Motor neuron (in vitro differentiated cells): Measurements from ENCODE around the gene AMPD3. TPM values are rescaled to one million over a fixed set of nuclear protein-coding genes. Genes with fewer than 3 reads are reported as not detected.
"Not testable (repeated sequence)": the region's sequence is repeated elsewhere in the genome, so short reads cannot be mapped to it uniquely, and the experiment has no call there.

Experiments used
- ATAC-seq, 8 experiments: fragments of 200-7000 bp; cut with Tn5 transposase; replicated peaks in 6 of 8; 2 replicates each; pipeline ENCODE4 v1.8.0; 2021; ENCODE audit warnings: mild to moderate bottlenecking in 8 of 8, moderate library complexity in 8 of 8
- H3K27ac ChIP-seq, 2 donors: fragments of 250-450 bp; sonication (Bioruptor Pico); 2 replicates each; pipeline ENCODE4 v1.9.0; 2021; ENCODE audit warnings: antibody characterized with exemption in 2 of 2, mild to moderate bottlenecking in 2 of 2, moderate library complexity in 1 of 2
- H3K4me1 ChIP-seq, 2 donors: fragments of 250-450 bp; sonication (Bioruptor Pico); replicated peaks in 1 of 2; 2 replicates each; pipeline ENCODE4 v1.6.1; 2021; ENCODE audit warnings: antibody characterized with exemption in 2 of 2, mild to moderate bottlenecking in 2 of 2, moderate library complexity in 1 of 2
- H3K4me3 ChIP-seq, 5 donors: fragments of 250-450 bp; sonication (Bioruptor Pico); 2 replicates each; pipeline ENCODE4 v1.9.0; 2021; ENCODE audit warnings: antibody characterized with exemption in 5 of 5, mild to moderate bottlenecking in 5 of 5, moderate library complexity in 4 of 5
- WGBS, 10 experiments: fragments of 450-650 bp; shearing (Covaris generic); methylation state at CpG; one replicate each; pipeline ENCODE4 v1.0.0; 2022; 5-methylcytosine and 5-hydroxymethylcytosine counted together
- in situ Hi-C, 9 experiments: fragments of 400-800 bp; cut with MboI; loops; one replicate each; pipeline ENCODE4 v1.15.0; 2021; ENCODE audit warnings: low sequenced_read_pairs in 9 of 9, low pct_unique_long_range_greater_than_20kb in 2 of 9; ENCODE audit not compliant: unreplicated experiment in 9 of 9
- total RNA-seq, 8 experiments: library from RNA; unstranded; fragments of 300-600 nt; gene quantifications; 2 replicates each; pipeline versions ENCODE4 v1.2.3 to v1.2.4, GENCODE V29; 2022

AMPD3 gene
- total RNA-seq, 8 experiments from 2014 or later, result 0.46 to 13.5 (median 2.4) TPM

DNA sequence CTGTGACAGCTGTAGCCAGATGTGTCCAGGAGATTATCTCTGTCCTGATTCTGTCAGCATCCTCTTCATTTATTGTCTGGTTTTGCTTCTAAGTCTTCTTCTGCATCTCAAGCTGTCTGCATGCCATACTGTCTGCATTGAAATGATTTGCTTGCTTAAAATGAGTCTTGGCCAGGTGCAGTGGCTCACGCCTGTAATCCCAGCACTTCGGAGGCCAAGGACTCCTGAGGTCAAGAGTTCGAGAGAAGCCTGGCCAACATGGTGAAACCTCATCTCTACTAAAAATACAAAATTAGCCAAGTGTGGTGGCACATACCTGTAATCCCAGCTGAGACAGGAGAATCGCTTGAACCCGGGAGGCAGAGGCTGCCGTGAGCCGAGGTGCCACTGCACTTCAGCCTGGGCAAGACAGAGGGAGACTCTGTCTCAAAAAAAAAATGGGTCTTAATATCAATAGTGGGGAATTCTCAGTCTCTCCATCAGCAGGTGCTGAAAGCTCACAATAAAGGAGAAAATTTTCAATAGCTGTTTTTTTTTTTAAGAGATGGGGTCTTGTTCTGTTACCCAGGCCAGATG, 39.2 kb upstream of the AMPD3 start:
- 70 to 100% (median 94%) methylated on average over 1 to 7 of the region's 7 CpGs; no CpG with 5 or more reads in 3 of the 10 experiments for WGBS, 10 experiments
- H3K4me1 ChIP-seq, result no peaks in the 10 kb centered on the region
- H3K4me3 ChIP-seq, result no peak overlapping the region
- ATAC-seq, result no peak
- in situ Hi-C loops, result loop anchor here in 1 of 9 experiments (25.0 kb wide), 1 partner anchor 321 kb away; no protein-coding TSS in a partner anchor
- H3K27ac ChIP-seq, result no peak overlapping the region

DNA sequence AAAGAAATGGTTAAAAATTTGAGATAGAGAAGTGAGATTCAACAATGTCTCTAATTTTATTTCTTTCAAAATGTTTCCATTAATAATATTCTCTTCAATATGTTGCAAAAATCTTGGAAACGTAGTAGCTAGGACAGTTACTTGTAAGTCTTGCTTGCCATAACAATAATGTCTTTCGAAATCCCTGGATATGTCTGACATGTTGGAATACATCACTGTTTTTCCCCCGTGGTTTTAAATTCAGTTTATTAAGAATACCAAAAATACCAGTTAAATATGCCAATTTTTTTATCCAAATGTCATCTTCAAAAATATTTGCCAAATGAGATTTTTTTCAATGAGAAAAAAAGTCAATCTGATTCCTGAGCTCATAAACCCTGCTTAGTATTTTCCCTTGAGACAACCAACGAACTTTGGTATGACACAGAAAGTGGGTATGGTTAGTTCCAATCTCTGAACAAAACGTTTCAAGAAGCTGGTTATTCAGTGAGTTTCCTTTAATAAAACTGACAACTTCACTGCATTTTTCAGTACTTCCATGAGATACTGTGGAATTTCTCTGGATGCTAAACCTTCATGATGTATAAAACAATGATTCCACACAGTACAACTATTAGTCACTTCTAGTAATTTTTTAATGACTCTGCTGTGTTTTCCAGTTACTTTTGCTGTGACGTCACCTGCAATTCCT, 36.7 kb upstream of the AMPD3 start:
- WGBS, 10 experiments, result 7 to 92% (median 73%) methylated on average over 3 to 6 of the region's 6 CpGs
- in situ Hi-C loops, result loop anchor here in 1 of 9 experiments (25.0 kb wide), 1 partner anchor 319 kb away; no protein-coding TSS in a partner anchor

DNA sequence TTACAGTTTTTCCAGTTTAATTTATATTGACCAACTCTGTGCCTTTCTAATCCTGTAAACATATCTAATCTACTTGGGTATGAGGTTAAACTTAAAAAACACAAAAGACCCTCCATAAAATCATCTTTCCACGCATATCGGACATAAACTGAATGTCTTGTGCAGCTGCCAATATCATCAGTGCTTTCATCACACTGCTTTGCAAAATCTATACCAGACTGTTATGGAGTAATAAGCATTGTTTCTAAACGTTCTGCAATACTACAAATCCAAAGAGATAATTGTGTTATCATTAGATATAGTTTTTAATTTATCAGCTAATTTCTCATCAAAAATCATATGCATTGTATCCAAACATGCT, 36.1 kb upstream of the AMPD3 start:
- Histone ChIP-seq H3K27ac (no peak overlapping the region), H3K4me1 (no peaks in the 10 kb centered on the region), H3K4me3 (no peak overlapping the region)
- no peak for ATAC-seq
- in situ Hi-C loops, result loop anchor here in 1 of 9 experiments (25.0 kb wide), 1 partner anchor 318 kb away; no protein-coding TSS in a partner anchor
- 0 to 93% (median 44%) methylated on average over 1 to 3 of the region's 3 CpGs for WGBS, 10 experiments

More for the DNA sequence above, 36.7 kb upstream of the AMPD3 start:
- H3K4me1 ChIP-seq, result no peaks in the 10 kb centered on the region
- H3K27ac ChIP-seq, result no peak overlapping the region
- no peak overlapping the region for H3K4me3 ChIP-seq
- ATAC-seq, result peak in 1 of 8 experiments; percentile 44

DNA sequence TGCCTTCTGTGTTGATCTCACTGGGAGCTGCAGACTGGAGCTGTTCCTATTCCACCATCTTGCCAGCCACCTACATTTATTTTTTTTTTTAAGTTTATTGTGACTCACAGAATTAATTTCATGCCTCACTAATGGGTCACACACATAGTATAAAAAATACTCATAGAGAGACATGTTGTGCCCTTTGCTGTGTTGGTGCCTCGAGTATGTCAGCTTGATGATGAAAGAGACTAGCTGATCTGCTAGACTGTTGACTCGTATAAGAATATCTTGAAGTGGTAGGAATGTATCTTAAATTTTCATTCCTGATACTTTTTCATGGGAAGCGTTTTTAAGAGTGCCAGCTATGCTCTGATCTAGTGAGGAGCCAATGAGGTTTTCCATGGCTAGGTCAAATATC, 28.6 kb upstream of the AMPD3 start:
- no peak for ATAC-seq
- 0 to 86% (median 59%) methylated on average over 1 to 3 of the region's 3 CpGs; no CpG with 5 or more reads in 2 of the 10 experiments for WGBS, 10 experiments
- H3K4me1 ChIP-seq, result no peaks in the 10 kb centered on the region
- no peak overlapping the region for H3K4me3 ChIP-seq
- no peak overlapping the region for H3K27ac ChIP-seq
- in situ Hi-C loops, result no loop called here

DNA sequence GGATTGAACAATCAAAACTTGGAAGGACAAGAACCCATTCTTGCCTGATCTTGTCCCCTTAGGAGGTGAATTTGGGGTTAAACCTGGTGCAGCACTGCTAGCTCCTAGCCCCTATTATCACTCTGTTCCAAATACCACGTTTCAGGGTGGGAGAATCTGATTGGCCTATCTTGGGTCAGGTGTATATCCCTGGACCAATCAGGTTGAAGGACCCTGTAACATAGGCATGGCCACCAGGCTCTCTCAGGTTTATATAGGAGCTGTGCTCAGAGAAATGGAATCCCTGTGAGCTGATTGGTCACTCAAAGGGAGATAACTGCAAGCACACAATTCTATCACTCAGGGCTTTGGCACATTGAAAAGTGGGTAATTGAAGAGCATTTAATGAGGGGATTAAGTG, 26.6 kb upstream of the AMPD3 start:
- no peak overlapping the region for H3K4me3 ChIP-seq
- in situ Hi-C loops, result no loop called here
- H3K27ac ChIP-seq, result no peak overlapping the region
- no peak for ATAC-seq
- H3K4me1 ChIP-seq, result no peaks in the 10 kb centered on the region
- WGBS, 10 experiments, result 78 to 100% (median 80%) methylated on average over 1 of the region's 1 CpG; no CpG with 5 or more reads in 7 of the 10 experiments

DNA sequence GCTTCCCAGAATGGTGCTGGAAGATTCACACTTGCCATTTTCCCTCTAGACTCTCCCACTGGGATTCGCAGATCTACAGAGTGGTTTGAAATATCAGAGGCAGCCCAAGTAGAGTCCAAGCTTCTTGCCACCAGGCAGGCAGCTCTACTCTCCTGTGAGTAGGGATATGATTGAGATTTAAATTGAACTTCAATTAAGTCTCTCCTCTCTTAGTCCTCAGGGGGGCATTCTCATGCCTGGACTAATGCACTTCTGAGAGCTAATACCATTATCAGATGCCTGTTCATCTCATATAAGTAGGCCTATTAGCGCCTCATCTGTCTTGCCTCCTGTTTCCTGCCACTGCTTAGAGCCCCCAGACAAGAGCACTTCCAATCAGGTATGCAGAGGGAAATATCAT, 25.5 kb upstream of the AMPD3 start:
- 40 to 100% (median 85%) methylated on average over 1 to 2 of the region's 2 CpGs; no CpG with 5 or more reads in 4 of the 10 experiments for WGBS, 10 experiments
- Histone ChIP-seq H3K4me1 (no peaks in the 10 kb centered on the region), H3K4me3 (no peak overlapping the region), H3K27ac (no peak overlapping the region)
- in situ Hi-C loops, result no loop called here
- ATAC-seq, result no peak

DNA sequence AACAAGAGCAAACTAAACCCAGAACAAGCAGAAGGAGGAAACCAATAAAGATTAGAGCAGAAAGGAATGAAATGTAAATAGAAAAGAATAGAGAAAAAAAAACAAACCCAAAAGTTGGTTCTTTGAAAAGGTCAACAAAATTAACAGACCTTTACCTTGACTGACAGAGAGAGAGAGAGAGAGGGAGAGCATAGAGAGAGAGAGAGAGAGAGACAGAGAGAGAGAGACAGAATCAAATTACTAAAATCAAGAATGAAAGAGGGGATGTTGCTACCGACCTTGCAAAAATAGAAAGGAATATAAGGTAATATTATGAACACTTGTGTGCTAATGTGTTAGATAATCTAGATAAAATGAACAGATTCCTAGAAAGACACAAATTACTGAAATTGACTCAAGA, 22.6 kb upstream of the AMPD3 start:
- in situ Hi-C loops, result no loop called here
- Histone ChIP-seq H3K4me3 (no peak overlapping the region), H3K4me1 (no peaks in the 10 kb centered on the region), H3K27ac (no peak overlapping the region)
- WGBS, 10 experiments, result 27 to 100% (median 54%) methylated on average over 1 of the region's 1 CpG; no CpG with 5 or more reads in 3 of the 10 experiments
- ATAC-seq, result no peak

DNA sequence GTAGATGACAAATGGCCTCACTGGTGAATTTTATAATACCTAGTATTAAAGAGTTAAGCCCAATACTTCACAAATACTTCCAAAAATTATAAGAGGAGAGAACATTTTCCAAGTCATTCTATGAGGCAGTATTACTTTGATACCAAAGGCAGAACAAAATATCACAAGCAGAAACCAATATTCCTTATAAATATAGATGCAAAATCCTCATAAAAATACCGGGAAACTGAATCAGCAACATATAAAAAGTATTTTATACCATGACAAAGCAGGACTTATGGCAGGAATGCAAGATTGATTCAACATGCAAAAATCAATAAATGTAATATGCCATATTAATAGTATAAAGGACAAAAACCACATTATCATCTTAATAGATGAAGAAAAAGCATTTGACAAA, 22.1 kb upstream of the AMPD3 start:
- ATAC-seq, result no peak
- in situ Hi-C loops, result no loop called here
- 20 to 86% (median 59%) methylated on average over 1 of the region's 1 CpG; no CpG with 5 or more reads in 2 of the 10 experiments for WGBS, 10 experiments

DNA sequence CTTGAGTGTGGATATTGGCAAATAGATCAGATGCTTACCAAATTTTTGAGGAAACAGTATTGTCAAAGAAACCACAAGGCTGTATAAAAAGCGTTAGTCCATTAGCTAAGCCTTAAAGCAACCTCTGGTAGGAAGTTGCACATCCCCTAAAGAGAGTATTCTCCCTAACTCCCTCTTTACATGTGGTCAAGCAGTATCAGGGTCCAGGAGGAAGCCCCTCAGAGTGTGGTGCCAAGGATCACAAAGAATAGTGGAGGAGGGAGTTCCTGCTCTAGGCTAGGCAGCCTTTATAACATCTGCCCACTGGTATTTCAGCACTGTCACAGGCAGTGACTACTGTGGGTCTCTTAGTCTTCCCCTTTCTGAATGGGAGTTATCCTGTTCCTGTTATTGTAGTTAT, 18.8 kb upstream of the AMPD3 start:
- 18 to 100% (median 65%) methylated on average over 1 of the region's 1 CpG; no CpG with 5 or more reads in 2 of the 10 experiments for WGBS, 10 experiments
- in situ Hi-C loops, result no loop called here
- Histone ChIP-seq H3K27ac (no peak overlapping the region), H3K4me1 (no peaks in the 10 kb centered on the region), H3K4me3 (no peak overlapping the region)
- no peak for ATAC-seq

More for the DNA sequence above, 22.1 kb upstream of the AMPD3 start:
- H3K4me3 ChIP-seq, result no peak overlapping the region
- no peaks in the 10 kb centered on the region for H3K4me1 ChIP-seq
- no peak overlapping the region for H3K27ac ChIP-seq

DNA sequence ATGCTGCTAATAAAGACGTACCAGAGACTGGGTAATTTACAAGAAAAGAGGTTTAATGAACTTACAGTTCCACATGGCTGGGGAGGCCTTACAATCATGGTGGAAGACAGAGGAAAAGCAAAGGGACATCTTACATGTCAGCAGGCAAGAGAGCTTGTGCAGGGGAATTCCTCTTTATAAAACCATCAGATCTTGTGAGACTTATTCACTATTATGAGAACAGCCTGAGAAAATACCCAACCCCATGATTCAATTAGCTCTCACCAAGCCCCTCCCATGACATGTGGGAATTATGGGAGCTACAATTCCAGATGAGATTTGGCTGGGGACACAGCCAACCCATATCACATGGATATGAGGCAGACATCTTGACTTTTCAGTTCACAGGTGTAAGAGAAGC, 18.4 kb upstream of the AMPD3 start:
- 17 to 100% (median 83%) methylated on average over 1 of the region's 1 CpG; no CpG with 5 or more reads in 1 of the 10 experiments for WGBS, 10 experiments
- in situ Hi-C loops, H3K4me1 ChIP-seq, ATAC-seq, H3K27ac ChIP-seq, H3K4me3 ChIP-seq: not testable (repeated sequence)

DNA sequence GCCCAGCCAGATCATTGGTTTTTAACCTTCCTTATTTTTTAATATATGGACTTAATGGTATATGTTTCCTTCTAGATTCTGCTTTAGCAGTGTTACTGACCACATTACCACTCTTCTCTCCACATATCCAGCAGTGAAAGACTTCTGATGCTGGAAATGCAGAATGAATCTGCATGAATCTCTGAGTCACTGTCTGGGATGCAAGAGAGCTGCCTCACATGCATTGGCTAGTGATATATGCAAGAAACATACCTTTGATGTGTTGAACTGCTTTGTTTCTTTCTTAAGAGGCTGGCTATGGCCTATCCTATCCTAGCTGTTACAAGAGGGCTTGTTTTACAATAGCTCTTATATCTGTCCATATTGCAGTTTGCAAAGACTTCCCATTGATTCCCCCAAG, 16.6 kb upstream of the AMPD3 start:
- no peak overlapping the region for H3K27ac ChIP-seq
- H3K4me1 ChIP-seq, result no peaks in the 10 kb centered on the region
- peak in 4 of 8 experiments; percentile 57 to 99 (median 93) for ATAC-seq
- no peak overlapping the region for H3K4me3 ChIP-seq
- in situ Hi-C loops, result no loop called here

DNA sequence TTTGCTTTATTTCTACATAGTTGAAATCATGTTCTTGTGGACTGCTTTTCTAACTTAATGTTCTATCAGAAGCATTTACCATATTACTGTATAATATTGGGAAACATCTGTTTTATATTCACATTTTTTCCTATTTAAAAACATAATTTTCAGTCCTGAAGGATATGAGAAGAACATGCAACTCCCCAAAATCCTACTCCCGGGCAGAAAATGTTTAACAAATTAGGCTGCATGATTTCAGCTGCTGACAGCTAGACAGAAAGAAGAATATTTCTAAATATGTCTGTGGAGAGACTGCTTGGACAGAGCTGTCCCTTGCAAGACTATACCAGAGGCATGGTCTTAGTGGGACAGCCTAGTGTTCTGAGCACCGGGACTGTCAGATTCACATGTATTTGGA, 15.7 kb upstream of the AMPD3 start:
- no peak for ATAC-seq
- H3K4me1 ChIP-seq, result no peaks in the 10 kb centered on the region
- H3K27ac ChIP-seq, result no peak overlapping the region
- in situ Hi-C loops, result no loop called here
- no peak overlapping the region for H3K4me3 ChIP-seq
- WGBS, 10 experiments, result 0 to 100% (median 90%) methylated on average over 1 to 2 of the region's 2 CpGs; no CpG with 5 or more reads in 1 of the 10 experiments

DNA sequence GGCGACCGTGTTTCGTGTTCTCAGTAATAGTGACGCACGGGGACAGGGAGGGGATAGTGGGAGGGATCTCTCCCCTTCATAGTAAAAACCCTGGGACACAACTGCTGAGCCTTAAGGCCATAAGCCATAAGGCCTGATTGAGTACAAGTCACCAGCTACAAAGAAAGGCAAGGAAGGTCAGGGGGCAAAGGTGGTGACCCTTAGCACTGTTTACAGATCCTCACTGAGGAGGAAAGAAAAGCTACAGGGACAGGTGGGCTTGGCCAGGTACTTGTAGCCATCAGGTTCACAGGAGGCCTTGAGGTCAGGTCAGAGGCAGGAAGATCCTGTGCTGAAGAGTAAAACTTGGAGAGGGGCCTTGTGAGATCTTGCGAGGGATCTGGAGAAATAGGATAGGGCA, 15.1 kb upstream of the AMPD3 start:
- no peak overlapping the region for H3K27ac ChIP-seq
- WGBS, 10 experiments, result 68 to 100% (median 83%) methylated on average over 1 to 6 of the region's 6 CpGs; no CpG with 5 or more reads in 2 of the 10 experiments
- H3K4me3 ChIP-seq, result no peak overlapping the region
- in situ Hi-C loops, result no loop called here
- ATAC-seq, result no peak
- H3K4me1 ChIP-seq, result no peaks in the 10 kb centered on the region

DNA sequence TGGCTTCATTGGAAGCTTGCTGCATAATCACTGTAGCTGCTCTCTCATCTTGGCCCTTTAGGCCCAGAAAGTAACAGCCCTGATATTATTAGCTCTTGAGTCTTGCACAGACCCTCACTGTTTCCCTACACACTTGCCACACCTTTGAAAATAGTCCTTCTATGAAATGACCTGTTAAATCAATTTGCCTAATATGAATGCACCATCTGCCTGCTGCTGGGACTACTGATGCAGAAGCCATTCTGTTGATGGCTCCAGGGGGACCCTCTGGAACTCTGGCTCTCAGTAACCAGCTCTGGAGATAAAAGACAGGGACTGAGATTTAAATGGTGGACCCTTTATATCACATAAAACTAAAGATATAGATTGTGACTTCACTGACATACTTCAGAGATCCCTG, 14.7 kb upstream of the AMPD3 start:
- no peaks in the 10 kb centered on the region for H3K4me1 ChIP-seq
- no peak overlapping the region for H3K27ac ChIP-seq
- no peak overlapping the region for H3K4me3 ChIP-seq
- in situ Hi-C loops, result no loop called here
- no peak for ATAC-seq
